Measurements from ENCODE around the gene MOXD1.
"Not testable (repeated sequence)": the region's sequence is repeated elsewhere in the genome, so short reads cannot be mapped to it uniquely, and the experiment has no call there.

MOXD1 gene

GRCh38 chr6:132270726-132271402, 130.4 kb downstream of the MOXD1 start:
- H3K27ac Mint-ChIP-seq = no peak overlapping the region
- no peak for DNase-seq (ENCODE audit: low spot score in 2 of 2)
- ATAC-seq (ENCODE audit: low read depth) = no peak
- H3K36me3 Mint-ChIP-seq = no peaks in the 10 kb centered on the region
- peaks cover 7% of the 10 kb centered on the region for H3K27me3 Mint-ChIP-seq
- H3K9me3 Mint-ChIP-seq = no peaks in the 10 kb centered on the region
- no peak overlapping the region for H3K4me3 Mint-ChIP-seq
- H3K4me1 Mint-ChIP-seq = peaks cover 10% of the 10 kb centered on the region

- H3K9me3 Mint-ChIP-seq; H3K27me3 Mint-ChIP-seq; ATAC-seq (ENCODE audit: low read depth); DNase-seq (ENCODE audit: low spot score in 2 of 2); H3K27ac Mint-ChIP-seq; H3K36me3 Mint-ChIP-seq; H3K4me3 Mint-ChIP-seq: not testable (repeated sequence)
- H3K4me1 Mint-ChIP-seq = peaks cover 10% of the 10 kb centered on the region
These were observed 132.6 kb downstream of the MOXD1 start for GRCh38 chr6:132268666-132269065.

- no peaks in the 10 kb centered on the region for H3K36me3 Mint-ChIP-seq
- H3K27me3 Mint-ChIP-seq = peaks cover 1% of the 10 kb centered on the region
- H3K27ac Mint-ChIP-seq = no peak overlapping the region
- DNase-seq (ENCODE audit: low spot score in 2 of 2) (no peak), ATAC-seq (ENCODE audit: low read depth) (no peak)
- H3K4me1 Mint-ChIP-seq = peaks cover 10% of the 10 kb centered on the region
- H3K9me3 Mint-ChIP-seq = no peaks in the 10 kb centered on the region
- no peak overlapping the region for H3K4me3 Mint-ChIP-seq
These were observed 133.1 kb downstream of the MOXD1 start for GRCh38 chr6:132268209-132268608.

GRCh38 chr6:132265451-132266097, 135.7 kb downstream of the MOXD1 start:
- Mint-ChIP-seq H3K4me3 (no peak overlapping the region), H3K9me3 (no peaks in the 10 kb centered on the region), H3K36me3 (no peaks in the 10 kb centered on the region), H3K27ac (no peak overlapping the region), H3K4me1 (peaks cover 5% of the 10 kb centered on the region), H3K27me3 (peaks cover 6% of the 10 kb centered on the region)
- DNase-seq (ENCODE audit: low spot score in 2 of 2) = no peak
- ATAC-seq (ENCODE audit: low read depth) = no peak

GRCh38 chr6:132264021-132264500, 137.2 kb downstream of the MOXD1 start:
- peaks cover 2% of the 10 kb centered on the region for H3K4me1 Mint-ChIP-seq
- no peaks in the 10 kb centered on the region for H3K9me3 Mint-ChIP-seq

GRCh38 chr6:132261354-132261753, 139.9 kb downstream of the MOXD1 start:
- H3K9me3 Mint-ChIP-seq = no peaks in the 10 kb centered on the region
- DNase-seq (ENCODE audit: low spot score in 2 of 2) = no peak
- H3K27ac Mint-ChIP-seq = no peak overlapping the region
- no peaks in the 10 kb centered on the region for H3K4me1 Mint-ChIP-seq
- H3K36me3 Mint-ChIP-seq = no peaks in the 10 kb centered on the region
- H3K27me3 Mint-ChIP-seq = peaks cover 8% of the 10 kb centered on the region
- no peak for ATAC-seq (ENCODE audit: low read depth)
- no peak overlapping the region for H3K4me3 Mint-ChIP-seq

More at GRCh38 chr6:132264021-132264500, 137.2 kb downstream of the MOXD1 start:
- Mint-ChIP-seq H3K27me3 (peaks cover 7% of the 10 kb centered on the region), H3K27ac (no peak overlapping the region), H3K36me3 (no peaks in the 10 kb centered on the region), H3K4me3 (no peak overlapping the region)
- ATAC-seq (ENCODE audit: low read depth) (no peak), DNase-seq (ENCODE audit: low spot score in 2 of 2) (no peak)

- H3K36me3 Mint-ChIP-seq = no peaks in the 10 kb centered on the region
- ATAC-seq (ENCODE audit: low read depth) (no peak), DNase-seq (ENCODE audit: low spot score in 2 of 2) (no peak)
- no peak overlapping the region for H3K4me3 Mint-ChIP-seq
- H3K27me3 Mint-ChIP-seq = peaks cover 13% of the 10 kb centered on the region
- no peaks in the 10 kb centered on the region for H3K4me1 Mint-ChIP-seq
- no peak overlapping the region for H3K27ac Mint-ChIP-seq
- no peaks in the 10 kb centered on the region for H3K9me3 Mint-ChIP-seq
These were observed 142.2 kb downstream of the MOXD1 start for GRCh38 chr6:132259070-132259469.

GRCh38 chr6:132257561-132257960, 143.7 kb downstream of the MOXD1 start:
- Mint-ChIP-seq H3K27me3 (peaks cover 13% of the 10 kb centered on the region), H3K9me3 (no peaks in the 10 kb centered on the region), H3K4me1 (no peaks in the 10 kb centered on the region), H3K36me3 (no peaks in the 10 kb centered on the region), H3K4me3 (no peak overlapping the region), H3K27ac (no peak overlapping the region)
- DNase-seq (ENCODE audit: low spot score in 2 of 2) (no peak), ATAC-seq (ENCODE audit: low read depth) (no peak)

GRCh38 chr6:132256457-132256856, 144.8 kb downstream of the MOXD1 start:
- no peaks in the 10 kb centered on the region for H3K4me1 Mint-ChIP-seq
- H3K36me3 Mint-ChIP-seq = peaks cover 3% of the 10 kb centered on the region
- H3K27ac Mint-ChIP-seq = no peak overlapping the region
- peaks cover 16% of the 10 kb centered on the region for H3K27me3 Mint-ChIP-seq
- H3K9me3 Mint-ChIP-seq = peaks cover 3% of the 10 kb centered on the region
- ATAC-seq (ENCODE audit: low read depth) = no peak
- no peak for DNase-seq (ENCODE audit: low spot score in 2 of 2)
- no peak overlapping the region for H3K4me3 Mint-ChIP-seq

- Mint-ChIP-seq H3K4me1 (no peaks in the 10 kb centered on the region), H3K27ac (no peak overlapping the region)
These were observed 147.4 kb downstream of the MOXD1 start for GRCh38 chr6:132253906-132254305.

GRCh38 chr6:132253211-132253610, 148.1 kb downstream of the MOXD1 start:
- no peak for ATAC-seq (ENCODE audit: low read depth)

More at GRCh38 chr6:132253906-132254305, 147.4 kb downstream of the MOXD1 start:
- H3K36me3 Mint-ChIP-seq = peaks cover 3% of the 10 kb centered on the region
- no peak for ATAC-seq (ENCODE audit: low read depth)
- H3K9me3 Mint-ChIP-seq = peaks cover 3% of the 10 kb centered on the region
- H3K27me3 Mint-ChIP-seq = peaks cover 12% of the 10 kb centered on the region
- H3K4me3 Mint-ChIP-seq = no peak overlapping the region
- no peak for DNase-seq (ENCODE audit: low spot score in 2 of 2)

GRCh38 chr6:132252113-132252512, 149.2 kb downstream of the MOXD1 start:
- Mint-ChIP-seq H3K4me3 (no peak overlapping the region), H3K4me1 (no peaks in the 10 kb centered on the region), H3K27me3 (peaks cover 12% of the 10 kb centered on the region), H3K36me3 (peaks cover 3% of the 10 kb centered on the region), H3K27ac (no peak overlapping the region), H3K9me3 (peaks cover 3% of the 10 kb centered on the region)
- DNase-seq (ENCODE audit: low spot score in 2 of 2) = no peak
- ATAC-seq (ENCODE audit: low read depth) = no peak

More at GRCh38 chr6:132253211-132253610, 148.1 kb downstream of the MOXD1 start:
- H3K27ac Mint-ChIP-seq = no peak overlapping the region
- no peak for DNase-seq (ENCODE audit: low spot score in 2 of 2)
- H3K36me3 Mint-ChIP-seq = peaks cover 3% of the 10 kb centered on the region
- H3K27me3 Mint-ChIP-seq = peaks cover 12% of the 10 kb centered on the region
- H3K4me3 Mint-ChIP-seq = no peak overlapping the region
- no peaks in the 10 kb centered on the region for H3K4me1 Mint-ChIP-seq
- H3K9me3 Mint-ChIP-seq = peaks cover 3% of the 10 kb centered on the region

- DNase-seq (ENCODE audit: low spot score in 2 of 2) (no peak), ATAC-seq (ENCODE audit: low read depth) (no peak)
- Mint-ChIP-seq H3K9me3 (peaks cover 3% of the 10 kb centered on the region), H3K36me3 (peaks cover 3% of the 10 kb centered on the region), H3K27me3 (peaks cover 12% of the 10 kb centered on the region), H3K27ac (no peak overlapping the region), H3K4me3 (no peak overlapping the region), H3K4me1 (no peaks in the 10 kb centered on the region)
These were observed 149.6 kb downstream of the MOXD1 start for GRCh38 chr6:132251711-132252110.

- Mint-ChIP-seq H3K4me1 (no peaks in the 10 kb centered on the region), H3K27me3 (peaks cover 10% of the 10 kb centered on the region), H3K9me3 (peaks cover 3% of the 10 kb centered on the region), H3K27ac (no peak overlapping the region), H3K4me3 (no peak overlapping the region), H3K36me3 (peaks cover 3% of the 10 kb centered on the region)
- ATAC-seq (ENCODE audit: low read depth) (no peak), DNase-seq (ENCODE audit: low spot score in 2 of 2) (no peak)
These were observed 153.7 kb downstream of the MOXD1 start for GRCh38 chr6:132247381-132248159.

Data from memory B cell (primary cell).